ENCODE results near the gene KATNAL1. TPM values are rescaled to one million over a fixed set of nuclear protein-coding genes. Genes with fewer than 3 reads are reported as not detected.

Gene KATNAL1
- total RNA-seq, 1 experiment from 2014 or later = 14.2 TPM

GRCh38 chr13:30165071-30165470 is 142.3 kb downstream of the KATNAL1 start:
- Mint-ChIP-seq H3K4me1 (peaks cover 24% of the 10 kb centered on the region), H3K4me3 (no peak overlapping the region), H3K36me3 (peaks cover 5% of the 10 kb centered on the region), H3K27me3 (ENCODE audit: low read depth) (no peaks in the 10 kb centered on the region; the same call in none of the 2 replicates), H3K9me3 (peaks cover 15% of the 10 kb centered on the region), H3K27ac (no peak overlapping the region)
- CTCF ChIA-PET = interaction anchor here (0.9 to 1.4 kb wide), 2 partner anchors 32 to 50 kb away, joined by 3 to 4 read pairs; no protein-coding TSS in a partner anchor
- TF ChIP-seq IRF2 (CRISPR knock-in tag; IDR thresholded peaks at IDR 0.05; ENCODE audit: borderline replicate concordance, low read depth) (no peak), ZNF138 (CRISPR knock-in tag; conservative IDR thresholded peaks at IDR 0.05) (no peak), ATF1 (CRISPR knock-in tag; IDR thresholded peaks at IDR 0.05) (no peak), ZNF671 (CRISPR knock-in tag; IDR thresholded peaks at IDR 0.05) (no peak), MYBL2 (CRISPR knock-in tag; IDR thresholded peaks at IDR 0.05) (no peak), TEAD1 (CRISPR knock-in tag; IDR thresholded peaks at IDR 0.05) (no peak), ZMAT4 (CRISPR knock-in tag; IDR thresholded peaks at IDR 0.05) (no peak), USF1 (CRISPR knock-in tag; IDR thresholded peaks at IDR 0.05) (no peak), ZNF219 (CRISPR knock-in tag; IDR thresholded peaks at IDR 0.05; ENCODE audit: borderline replicate concordance) (no peak), ZSCAN18 (CRISPR knock-in tag; IDR thresholded peaks at IDR 0.05) (no peak), CREM (CRISPR knock-in tag; IDR thresholded peaks at IDR 0.05) (no peak), ZNF263 (CRISPR knock-in tag; IDR thresholded peaks at IDR 0.05; ENCODE audit: low read depth) (no peak), ZNF281 (CRISPR knock-in tag; IDR thresholded peaks at IDR 0.05) (no peak)
- ATAC-seq = no peak
- POLR2A ChIA-PET = no interaction called here
- no peak for DNase-seq (ENCODE audit: low spot score)

- CTCF ChIA-PET = interaction anchor here (0.9 to 1.0 kb wide), 2 partner anchors 32 kb away, joined by 3 read pairs; no protein-coding TSS in a partner anchor
- DNase-seq (ENCODE audit: low spot score) = no peak
- peaks cover 29% of the 10 kb centered on the region for H3K4me1 Mint-ChIP-seq
- no peak for ATAC-seq
- peaks cover 20% of the 10 kb centered on the region for H3K9me3 Mint-ChIP-seq
- POLR2A ChIA-PET = no interaction called here
- peaks cover 5% of the 10 kb centered on the region for H3K36me3 Mint-ChIP-seq
- no peaks in the 10 kb centered on the region; the same call in none of the 2 replicates for H3K27me3 Mint-ChIP-seq (ENCODE audit: low read depth)
- no peak overlapping the region for H3K27ac Mint-ChIP-seq
- H3K4me3 Mint-ChIP-seq = no peak overlapping the region
- TF ChIP-seq ZNF219 (CRISPR knock-in tag; IDR thresholded peaks at IDR 0.05; ENCODE audit: borderline replicate concordance) (no peak), SMAD4 (CRISPR knock-in tag; IDR thresholded peaks at IDR 0.05) (no peak), RORB (CRISPR knock-in tag; IDR thresholded peaks at IDR 0.05) (no peak), ATF6 (CRISPR knock-in tag; IDR thresholded peaks at IDR 0.05) (no peak), ZNF121 (CRISPR knock-in tag; IDR thresholded peaks at IDR 0.05) (no peak), NR1H2 (CRISPR knock-in tag; IDR thresholded peaks at IDR 0.05) (no peak), JAZF1 (CRISPR knock-in tag; IDR thresholded peaks at IDR 0.05) (no peak), PREB (CRISPR knock-in tag; IDR thresholded peaks at IDR 0.05; ENCODE audit: borderline replicate concordance) (no peak), ZNF416 (CRISPR knock-in tag; IDR thresholded peaks at IDR 0.05) (no peak), NR2C2 (CRISPR knock-in tag; IDR thresholded peaks at IDR 0.05) (no peak), JUN (CRISPR knock-in tag; IDR thresholded peaks at IDR 0.05) (no peak)
- TF ChIP-seq, protein P1, sequence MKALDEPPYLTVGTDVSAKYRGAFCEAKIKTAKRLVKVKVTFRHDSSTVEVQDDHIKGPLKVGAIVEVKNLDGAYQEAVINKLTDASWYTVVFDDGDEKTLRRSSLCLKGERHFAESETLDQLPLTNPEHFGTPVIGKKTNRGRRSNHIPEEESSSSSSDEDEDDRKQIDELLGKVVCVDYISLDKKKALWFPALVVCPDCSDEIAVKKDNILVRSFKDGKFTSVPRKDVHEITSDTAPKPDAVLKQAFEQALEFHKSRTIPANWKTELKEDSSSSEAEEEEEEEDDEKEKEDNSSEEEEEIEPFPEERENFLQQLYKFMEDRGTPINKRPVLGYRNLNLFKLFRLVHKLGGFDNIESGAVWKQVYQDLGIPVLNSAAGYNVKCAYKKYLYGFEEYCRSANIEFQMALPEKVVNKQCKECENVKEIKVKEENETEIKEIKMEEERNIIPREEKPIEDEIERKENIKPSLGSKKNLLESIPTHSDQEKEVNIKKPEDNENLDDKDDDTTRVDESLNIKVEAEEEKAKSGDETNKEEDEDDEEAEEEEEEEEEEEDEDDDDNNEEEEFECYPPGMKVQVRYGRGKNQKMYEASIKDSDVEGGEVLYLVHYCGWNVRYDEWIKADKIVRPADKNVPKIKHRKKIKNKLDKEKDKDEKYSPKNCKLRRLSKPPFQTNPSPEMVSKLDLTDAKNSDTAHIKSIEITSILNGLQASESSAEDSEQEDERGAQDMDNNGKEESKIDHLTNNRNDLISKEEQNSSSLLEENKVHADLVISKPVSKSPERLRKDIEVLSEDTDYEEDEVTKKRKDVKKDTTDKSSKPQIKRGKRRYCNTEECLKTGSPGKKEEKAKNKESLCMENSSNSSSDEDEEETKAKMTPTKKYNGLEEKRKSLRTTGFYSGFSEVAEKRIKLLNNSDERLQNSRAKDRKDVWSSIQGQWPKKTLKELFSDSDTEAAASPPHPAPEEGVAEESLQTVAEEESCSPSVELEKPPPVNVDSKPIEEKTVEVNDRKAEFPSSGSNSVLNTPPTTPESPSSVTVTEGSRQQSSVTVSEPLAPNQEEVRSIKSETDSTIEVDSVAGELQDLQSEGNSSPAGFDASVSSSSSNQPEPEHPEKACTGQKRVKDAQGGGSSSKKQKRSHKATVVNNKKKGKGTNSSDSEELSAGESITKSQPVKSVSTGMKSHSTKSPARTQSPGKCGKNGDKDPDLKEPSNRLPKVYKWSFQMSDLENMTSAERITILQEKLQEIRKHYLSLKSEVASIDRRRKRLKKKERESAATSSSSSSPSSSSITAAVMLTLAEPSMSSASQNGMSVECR (CRISPR knock-in tag; IDR thresholded peaks at IDR 0.05; ENCODE audit: borderline replicate concordance) = no peak
Observed at GRCh38 chr13:30164146-30164545, 143.2 kb downstream of the KATNAL1 start.

Data from WTC11 (cell line).